ENCODE data around the gene SLC7A6OS. TPM values are rescaled to one million over a fixed set of nuclear protein-coding genes. Genes with fewer than 3 reads are reported as not detected.

SLC7A6OS gene
- total RNA-seq, 1 experiment from 2014 or later = 8.1 TPM

- DNase-seq (ENCODE audit: low spot score) = no peak
These were observed 30.8 kb downstream of the SLC7A6OS start for GRCh38 chr16:68279726-68280558.

- DNase-seq (ENCODE audit: low spot score) = no peak
These were observed 34.5 kb downstream of the SLC7A6OS start for GRCh38 chr16:68276223-68276622.

- no peak for DNase-seq (ENCODE audit: low spot score)
These were observed 35.0 kb downstream of the SLC7A6OS start for GRCh38 chr16:68275611-68276191.

GRCh38 chr16:68274441-68274840 lies 36.3 kb downstream of the SLC7A6OS start:
- DNase-seq (ENCODE audit: low spot score) = no peak

GRCh38 chr16:68273896-68274295 lies 36.9 kb downstream of the SLC7A6OS start:
- DNase-seq (ENCODE audit: low spot score) = no peak

GRCh38 chr16:68273459-68273858 lies 37.3 kb downstream of the SLC7A6OS start:
- no peak for DNase-seq (ENCODE audit: low spot score)

GRCh38 chr16:68272507-68273209 lies 38.1 kb downstream of the SLC7A6OS start:
- no peak for DNase-seq (ENCODE audit: low spot score)

- no peak for DNase-seq (ENCODE audit: low spot score)
These were observed 40.4 kb downstream of the SLC7A6OS start for GRCh38 chr16:68270353-68270752.

- DNase-seq (ENCODE audit: low spot score) = no peak
These were observed 41.0 kb downstream of the SLC7A6OS start for GRCh38 chr16:68269793-68270192.

- no peak for DNase-seq (ENCODE audit: low spot score)
These were observed 42.9 kb downstream of the SLC7A6OS start for GRCh38 chr16:68267612-68268405.

GRCh38 chr16:68265078-68265920 lies 45.4 kb downstream of the SLC7A6OS start:
- DNase-seq (ENCODE audit: low spot score) = peak; percentile 48

GRCh38 chr16:68264128-68265077 lies 46.3 kb downstream of the SLC7A6OS start, which contains the start of gene SLC7A6:
Gene SLC7A6, plus strand, starts transcription at chr16:68264526. Its CDS starts 10,201 bp downstream, at chr16:68274727.
- DNase-seq (ENCODE audit: low spot score) = peak; percentile 46

GRCh38 chr16:68263559-68264127 lies 47.1 kb downstream of the SLC7A6OS start:
- no peak for DNase-seq (ENCODE audit: low spot score)

- DNase-seq (ENCODE audit: low spot score) = no peak
These were observed 51.5 kb downstream of the SLC7A6OS start for GRCh38 chr16:68259007-68259825.

- DNase-seq (ENCODE audit: low spot score) = peak; percentile 92
These were observed 52.6 kb downstream of the SLC7A6OS start for GRCh38 chr16:68257906-68258800.

GRCh38 chr16:68257251-68257905 lies 53.4 kb downstream of the SLC7A6OS start:
- DNase-seq (ENCODE audit: low spot score) = no peak

- DNase-seq (ENCODE audit: low spot score) = no peak
These were observed 55.0 kb downstream of the SLC7A6OS start for GRCh38 chr16:68255712-68256111.
